ENCODE measurements around the gene RANBP3.

Gene RANBP3

DNA sequence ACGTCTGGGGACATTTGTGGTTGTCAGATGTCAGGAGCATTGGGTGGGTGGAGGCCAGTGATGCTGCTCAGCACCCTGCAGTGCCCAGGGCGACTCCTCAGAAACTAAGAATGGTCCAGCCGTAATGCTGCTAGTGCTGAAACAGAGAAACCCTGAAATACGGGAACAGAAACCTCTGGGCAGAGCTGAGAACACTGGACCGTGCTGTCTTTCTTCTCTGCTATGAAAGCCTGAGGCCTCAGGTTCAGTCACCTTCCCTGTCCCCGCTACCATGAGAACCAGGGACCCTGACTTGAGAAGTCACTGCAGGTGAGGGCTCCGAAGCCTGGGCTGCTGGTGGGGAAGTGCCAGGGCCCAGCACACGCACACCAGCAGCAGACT lies 50.5 kb downstream of the RANBP3 start:
- ChIA-PET CTCF (interaction anchor here (0.6 kb wide), 1 partner anchor 1222 kb away, joined by 3 read pairs; no protein-coding TSS in a partner anchor), POLR2A (no interaction called here)
- Histone ChIP-seq H3K36me3 (ENCODE audit: control insufficient read depth in 2 of 2, insufficient read depth in 1 of 2, low read length in 2 of 2) (peaks cover 33 to 99% of the 10 kb centered on the region in 2 experiments), H3K4me3 (ENCODE audit: low read depth, low read length) (no peak overlapping the region), H3K27ac (ENCODE audit: extremely low read depth, low read depth, low read length) (no peak overlapping the region), H3K9me3 (ENCODE audit: control insufficient read depth, insufficient read depth, low read depth, low read length) (no peaks in the 10 kb centered on the region), H3K4me1 (ENCODE audit: control insufficient read depth, insufficient read depth, low read length) (no peaks in the 10 kb centered on the region)
- TF ChIP-seq, protein P1, sequence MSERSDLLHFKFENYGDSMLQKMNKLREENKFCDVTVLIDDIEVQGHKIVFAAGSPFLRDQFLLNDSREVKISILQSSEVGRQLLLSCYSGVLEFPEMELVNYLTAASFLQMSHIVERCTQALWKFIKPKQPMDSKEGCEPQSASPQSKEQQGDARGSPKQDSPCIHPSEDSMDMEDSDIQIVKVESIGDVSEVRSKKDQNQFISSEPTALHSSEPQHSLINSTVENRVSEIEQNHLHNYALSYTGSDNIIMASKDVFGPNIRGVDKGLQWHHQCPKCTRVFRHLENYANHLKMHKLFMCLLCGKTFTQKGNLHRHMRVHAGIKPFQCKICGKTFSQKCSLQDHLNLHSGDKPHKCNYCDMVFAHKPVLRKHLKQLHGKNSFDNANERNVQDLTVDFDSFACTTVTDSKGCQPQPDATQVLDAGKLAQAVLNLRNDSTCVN (tag by site-specific recombination; optimal IDR thresholded peaks at IDR 0.05), result no peak
- TF ChIP-seq SCRT2 (tag by site-specific recombination; IDR thresholded peaks at IDR 0.05) (no peak), SCRT1 (tag by site-specific recombination; IDR thresholded peaks at IDR 0.05; ENCODE audit: borderline replicate concordance) (no peak), OVOL3 (tag by site-specific recombination; IDR thresholded peaks at IDR 0.05) (no peak), GLIS2 (tag by site-specific recombination; IDR thresholded peaks at IDR 0.05) (no peak), ZNF311 (tag by site-specific recombination; IDR thresholded peaks at IDR 0.05; ENCODE audit: borderline replicate concordance) (no peak), ZNF501 (tag by site-specific recombination; IDR thresholded peaks at IDR 0.05) (no peak), ZNF350 (tag by site-specific recombination; IDR thresholded peaks at IDR 0.05) (no peak)
- TF ChIP-seq, protein P2, sequence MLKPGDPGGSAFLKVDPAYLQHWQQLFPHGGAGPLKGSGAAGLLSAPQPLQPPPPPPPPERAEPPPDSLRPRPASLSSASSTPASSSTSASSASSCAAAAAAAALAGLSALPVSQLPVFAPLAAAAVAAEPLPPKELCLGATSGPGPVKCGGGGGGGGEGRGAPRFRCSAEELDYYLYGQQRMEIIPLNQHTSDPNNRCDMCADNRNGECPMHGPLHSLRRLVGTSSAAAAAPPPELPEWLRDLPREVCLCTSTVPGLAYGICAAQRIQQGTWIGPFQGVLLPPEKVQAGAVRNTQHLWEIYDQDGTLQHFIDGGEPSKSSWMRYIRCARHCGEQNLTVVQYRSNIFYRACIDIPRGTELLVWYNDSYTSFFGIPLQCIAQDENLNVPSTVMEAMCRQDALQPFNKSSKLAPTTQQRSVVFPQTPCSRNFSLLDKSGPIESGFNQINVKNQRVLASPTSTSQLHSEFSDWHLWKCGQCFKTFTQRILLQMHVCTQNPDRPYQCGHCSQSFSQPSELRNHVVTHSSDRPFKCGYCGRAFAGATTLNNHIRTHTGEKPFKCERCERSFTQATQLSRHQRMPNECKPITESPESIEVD (tag by site-specific recombination; IDR thresholded peaks at IDR 0.05), result no peak

DNA sequence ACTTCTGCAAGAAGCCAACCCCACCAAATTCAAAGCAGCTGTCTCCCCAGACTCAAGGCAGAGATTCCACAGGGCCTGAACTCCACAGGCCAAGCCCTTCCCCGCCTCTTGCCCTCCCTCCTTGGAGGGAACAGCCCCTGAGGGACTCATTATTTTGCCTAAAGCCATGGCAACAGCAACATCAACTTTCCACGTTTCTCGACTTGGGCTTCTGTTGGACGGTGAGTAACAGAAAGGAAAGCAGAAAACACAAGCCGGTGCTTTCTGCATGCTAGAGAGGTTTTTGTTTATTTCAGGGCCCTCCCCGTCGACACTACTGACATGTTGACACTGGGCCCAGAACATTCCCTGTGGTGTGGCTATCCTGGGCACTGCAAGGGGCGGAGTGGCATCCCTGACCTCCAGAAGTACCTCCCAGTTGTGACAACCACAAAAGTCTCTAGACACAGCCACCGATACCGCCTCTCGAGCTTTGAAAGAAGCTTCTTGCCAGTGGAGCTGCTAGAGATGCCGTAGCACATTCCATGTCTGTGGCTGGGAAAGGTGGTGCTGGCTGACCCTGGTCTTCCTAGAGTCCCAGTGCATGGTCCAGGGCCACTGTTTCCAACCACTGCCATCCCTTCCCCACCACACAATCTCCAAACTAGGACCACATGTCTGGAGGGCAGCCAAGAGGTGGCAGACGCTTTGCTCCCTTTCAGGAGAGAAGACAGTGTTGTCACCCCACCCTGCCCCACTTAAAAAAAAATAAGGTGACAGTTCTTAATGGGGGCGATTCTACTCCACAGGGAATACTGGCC lies 51.1 kb downstream of the RANBP3 start:
- CTCF ChIA-PET, result interaction anchor here (0.6 kb wide), 1 partner anchor 1222 kb away, joined by 3 read pairs; no protein-coding TSS in a partner anchor
- POLR2A ChIA-PET, result no interaction called here
- H3K27ac ChIP-seq (ENCODE audit: extremely low read depth, low read depth, low read length), result no peak overlapping the region
- TF ChIP-seq ZNF354C (tag by site-specific recombination; IDR thresholded peaks at IDR 0.05; ENCODE audit: borderline replicate concordance, low read depth) (no peak), ZNF341 (tag by site-specific recombination; IDR thresholded peaks at IDR 0.05; ENCODE audit: low read depth) (peak; percentile 32; the same call in 1 of the 2 replicates)
- H3K36me3 ChIP-seq (ENCODE audit: control insufficient read depth in 2 of 2, insufficient read depth in 1 of 2, low read length in 2 of 2), result peaks cover 32 to 99% of the 10 kb centered on the region in 2 experiments
- H3K9me3 ChIP-seq (ENCODE audit: control insufficient read depth, insufficient read depth, low read depth, low read length), result no peaks in the 10 kb centered on the region
- no peaks in the 10 kb centered on the region for H3K4me1 ChIP-seq (ENCODE audit: control insufficient read depth, insufficient read depth, low read length)
- H3K4me3 ChIP-seq (ENCODE audit: low read depth, low read length), result no peak overlapping the region

DNA sequence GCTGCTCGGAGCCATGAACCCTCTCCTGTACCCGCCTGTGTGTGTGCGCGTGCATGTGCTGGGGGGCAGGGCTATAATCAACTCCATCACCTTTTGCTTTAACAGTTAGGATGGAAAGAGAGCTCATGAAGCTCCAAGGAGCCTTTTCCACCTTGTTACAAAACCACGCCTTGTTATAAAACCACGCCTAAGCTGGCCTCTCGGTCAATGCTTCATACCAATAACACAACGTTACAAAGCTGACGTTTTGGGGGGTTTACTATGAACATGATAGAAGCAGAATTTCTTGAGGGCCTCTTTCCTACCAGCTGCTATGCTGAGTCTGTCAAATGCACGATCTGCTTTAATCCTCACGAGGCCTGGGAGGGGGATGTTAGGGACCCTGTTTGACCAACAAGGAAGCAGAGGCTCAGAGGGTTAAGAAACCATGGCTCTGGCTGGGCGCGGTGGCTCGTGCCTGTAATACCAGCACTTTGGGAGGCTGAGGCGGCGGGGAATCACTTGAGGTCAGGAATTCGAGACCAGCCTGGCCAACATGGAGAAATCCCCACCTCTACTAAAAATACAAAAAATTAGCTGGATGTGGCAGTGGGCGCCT lies 52.0 kb downstream of the RANBP3 start:
- ChIA-PET POLR2A (interaction anchor here (0.5 kb wide), 1 partner anchor 55 kb away, joined by 3 read pairs; no protein-coding TSS in a partner anchor), CTCF (interaction anchor here (0.9 kb wide), 1 partner anchor 42 kb away, joined by 3 read pairs; no protein-coding TSS in a partner anchor)
- Histone ChIP-seq H3K4me3 (ENCODE audit: low read depth, low read length) (no peak overlapping the region), H3K36me3 (ENCODE audit: control insufficient read depth in 2 of 2, insufficient read depth in 1 of 2, low read length in 2 of 2) (peaks cover 27 to 100% of the 10 kb centered on the region in 2 experiments), H3K9me3 (ENCODE audit: control insufficient read depth, insufficient read depth, low read depth, low read length) (no peaks in the 10 kb centered on the region), H3K4me1 (ENCODE audit: control insufficient read depth, insufficient read depth, low read length) (no peaks in the 10 kb centered on the region), H3K27ac (ENCODE audit: extremely low read depth, low read depth, low read length) (no peak overlapping the region)
- no peak for TF ChIP-seq KLF7 (tag by site-specific recombination; IDR thresholded peaks at IDR 0.05; ENCODE audit: borderline replicate concordance)
- TF ChIP-seq ZNF791 (tag by site-specific recombination; IDR thresholded peaks at IDR 0.05), result no peak
- TF ChIP-seq ZNF510 (tag by site-specific recombination; IDR thresholded peaks at IDR 0.05; ENCODE audit: insufficient replicate concordance), result no peak
- TF ChIP-seq ZNF23 (tag by site-specific recombination; IDR thresholded peaks at IDR 0.05; ENCODE audit: borderline replicate concordance), result no peak
- TF ChIP-seq, protein P1 (tag by site-specific recombination; optimal IDR thresholded peaks at IDR 0.05), result no peak
- no peak for TF ChIP-seq ZNF184 (tag by site-specific recombination; IDR thresholded peaks at IDR 0.05)
- no peak for TF ChIP-seq ZNF266 (tag by site-specific recombination; IDR thresholded peaks at IDR 0.05; ENCODE audit: low read depth)
- no peak for TF ChIP-seq ZNF426 (tag by site-specific recombination; IDR thresholded peaks at IDR 0.05)
- TF ChIP-seq ZNF560 (tag by site-specific recombination; IDR thresholded peaks at IDR 0.05; ENCODE audit: borderline replicate concordance), result no peak
- TF ChIP-seq ZNF223 (tag by site-specific recombination; IDR thresholded peaks at IDR 0.05), result no peak
- no peak for TF ChIP-seq ZNF670 (tag by site-specific recombination; IDR thresholded peaks at IDR 0.05; ENCODE audit: low read depth)
- no peak for TF ChIP-seq ZNF37A (tag by site-specific recombination; IDR thresholded peaks at IDR 0.05)
- TF ChIP-seq ZNF404 (tag by site-specific recombination; IDR thresholded peaks at IDR 0.05), result no peak
- TF ChIP-seq ZNF600 (tag by site-specific recombination; IDR thresholded peaks at IDR 0.05), result no peak
- no peak for TF ChIP-seq ZNF394 (tag by site-specific recombination; IDR thresholded peaks at IDR 0.05; ENCODE audit: borderline replicate concordance)
- no peak for TF ChIP-seq KLF16 (tag by site-specific recombination; IDR thresholded peaks at IDR 0.05)
